Glutamatergic neuron (in vitro differentiated cells): ENCODE results near the gene HLA-B. TPM values are rescaled to one million over a fixed set of nuclear protein-coding genes. Genes with fewer than 3 reads are reported as not detected.

ENCODE experiments used
- DNase-seq: peaks from one replicate; pipeline ENCODE4 v3.0.0; 2022
- H3K27ac Mint-ChIP-seq: one replicate; pipeline ENCODE4 v1.8.0; 2020; ENCODE audit warnings: mild to moderate bottlenecking, mixed read lengths, inconsistent platforms; ENCODE audit not compliant: unreplicated experiment
- H3K27me3 Mint-ChIP-seq: one replicate; pipeline ENCODE4 v1.8.0; 2020; ENCODE audit warnings: mild to moderate bottlenecking, moderate library complexity, mixed read lengths, inconsistent platforms; ENCODE audit not compliant: unreplicated experiment
- H3K36me3 Mint-ChIP-seq: one replicate; pipeline ENCODE4 v1.8.0; 2020; ENCODE audit warnings: mild to moderate bottlenecking, mixed read lengths, inconsistent platforms; ENCODE audit not compliant: unreplicated experiment
- H3K4me1 Mint-ChIP-seq: one replicate; pipeline ENCODE4 v1.8.0; 2020; ENCODE audit warnings: mild to moderate bottlenecking, low read depth, mixed read lengths, inconsistent platforms; ENCODE audit not compliant: unreplicated experiment
- H3K4me3 Mint-ChIP-seq: one replicate; pipeline ENCODE4 v1.8.0; 2020; ENCODE audit warnings: mild to moderate bottlenecking, mixed read lengths, inconsistent platforms; ENCODE audit not compliant: unreplicated experiment
- H3K9me3 Mint-ChIP-seq: one replicate; pipeline ENCODE4 v1.8.0; 2020; ENCODE audit warnings: mild to moderate bottlenecking, moderate library complexity, mixed read lengths, inconsistent platforms; ENCODE audit not compliant: unreplicated experiment
- total RNA-seq: library from RNA; stranded (reverse); fragmentation: NEBNext Ultra II Directional; extraction: Animal tissue kit (Norgen Biotek cat#: 25700); gene quantifications from one replicate; pipeline ENCODE4 v1.2.1, GENCODE V29; 2021; ENCODE audit not compliant: unreplicated experiment
- TF ChIP-seq, protein P1 (sequence below): fragments of 200-600 bp; sonication (generic); IDR thresholded peaks from one replicate; pipeline ENCODE4 v1.5.0; 2021; ENCODE audit not compliant: partially characterized antibody, unreplicated experiment

The HLA-B gene
- total RNA-seq, 1 donor from 2014 or later = 11.4 TPM

DNA sequence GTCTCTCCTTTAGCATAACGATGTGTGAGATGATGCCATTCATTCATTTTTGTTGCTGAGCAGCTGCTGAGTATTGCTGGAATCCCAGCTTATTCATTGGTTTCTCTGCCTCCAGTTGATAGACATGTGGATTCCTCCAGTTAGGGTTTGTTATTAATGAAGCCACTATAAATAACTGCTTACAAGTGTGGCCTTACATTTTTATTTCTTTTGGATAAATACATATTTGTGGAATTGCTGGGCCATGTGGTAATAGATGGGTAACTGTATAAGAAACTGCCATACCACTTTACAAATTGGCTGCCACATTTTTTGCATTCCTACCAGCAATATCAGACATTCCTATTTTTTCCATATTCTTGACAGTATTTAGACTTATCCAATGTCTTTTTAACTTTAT is 2.6 kb upstream of the HLA-B start:
- Mint-ChIP-seq H3K4me1 (no peaks in the 10 kb centered on the region), H3K9me3 (peaks cover 2% of the 10 kb centered on the region), H3K27ac (no peak overlapping the region), H3K27me3 (peaks cover 13% of the 10 kb centered on the region), H3K36me3 (peaks cover 10% of the 10 kb centered on the region), H3K4me3 (no peak overlapping the region)
- no peak for DNase-seq
- TF ChIP-seq, protein P1, sequence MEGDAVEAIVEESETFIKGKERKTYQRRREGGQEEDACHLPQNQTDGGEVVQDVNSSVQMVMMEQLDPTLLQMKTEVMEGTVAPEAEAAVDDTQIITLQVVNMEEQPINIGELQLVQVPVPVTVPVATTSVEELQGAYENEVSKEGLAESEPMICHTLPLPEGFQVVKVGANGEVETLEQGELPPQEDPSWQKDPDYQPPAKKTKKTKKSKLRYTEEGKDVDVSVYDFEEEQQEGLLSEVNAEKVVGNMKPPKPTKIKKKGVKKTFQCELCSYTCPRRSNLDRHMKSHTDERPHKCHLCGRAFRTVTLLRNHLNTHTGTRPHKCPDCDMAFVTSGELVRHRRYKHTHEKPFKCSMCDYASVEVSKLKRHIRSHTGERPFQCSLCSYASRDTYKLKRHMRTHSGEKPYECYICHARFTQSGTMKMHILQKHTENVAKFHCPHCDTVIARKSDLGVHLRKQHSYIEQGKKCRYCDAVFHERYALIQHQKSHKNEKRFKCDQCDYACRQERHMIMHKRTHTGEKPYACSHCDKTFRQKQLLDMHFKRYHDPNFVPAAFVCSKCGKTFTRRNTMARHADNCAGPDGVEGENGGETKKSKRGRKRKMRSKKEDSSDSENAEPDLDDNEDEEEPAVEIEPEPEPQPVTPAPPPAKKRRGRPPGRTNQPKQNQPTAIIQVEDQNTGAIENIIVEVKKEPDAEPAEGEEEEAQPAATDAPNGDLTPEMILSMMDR = no peak

DNA sequence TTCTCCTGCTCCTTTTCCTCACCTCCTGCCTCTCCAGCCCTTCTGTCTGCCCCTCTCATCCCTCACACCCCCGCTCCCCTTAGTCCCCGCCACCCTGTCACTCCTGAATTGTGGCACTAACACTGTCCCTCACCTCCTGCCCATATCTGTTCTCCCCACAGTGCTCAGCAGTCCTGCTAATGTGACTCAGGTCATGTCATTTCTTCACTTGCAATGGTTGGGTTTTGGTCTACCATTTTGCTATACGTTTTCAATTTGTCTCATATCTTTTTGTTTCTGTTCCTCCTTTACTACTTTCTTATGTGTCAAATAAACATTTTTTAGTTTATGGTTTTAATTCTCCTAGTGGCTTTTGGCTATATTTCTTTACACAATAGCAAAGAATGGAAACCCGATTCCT is 1.3 kb upstream of the HLA-B start:
- Mint-ChIP-seq H3K9me3 (peaks cover 2% of the 10 kb centered on the region), H3K4me3 (no peak overlapping the region)

DNA sequence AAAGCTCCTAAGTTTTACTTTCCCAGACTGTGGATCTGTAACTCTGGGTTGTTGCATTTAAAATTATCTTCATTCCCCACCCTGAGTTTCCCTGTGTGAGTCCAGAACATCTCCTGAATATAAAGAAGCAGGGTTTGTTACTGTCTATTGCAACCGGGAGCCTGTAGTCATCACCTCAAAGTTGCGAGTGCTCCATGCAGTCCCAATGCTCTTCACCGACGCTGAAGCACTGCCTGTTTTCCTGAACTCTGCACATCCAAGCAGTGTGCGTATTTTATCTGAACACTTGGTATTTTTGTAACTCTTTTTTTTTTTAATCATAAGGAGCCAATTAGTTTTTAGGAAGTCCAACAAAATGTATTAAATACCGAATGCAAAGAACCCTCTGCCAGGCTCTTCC is 907 bp upstream of the HLA-B start:
- no peak overlapping the region for H3K27ac Mint-ChIP-seq

More for the DNA sequence above, 1.3 kb upstream of the HLA-B start:
- Mint-ChIP-seq H3K27me3 (peaks cover 12% of the 10 kb centered on the region), H3K36me3 (peaks cover 10% of the 10 kb centered on the region), H3K4me1 (no peaks in the 10 kb centered on the region), H3K27ac (no peak overlapping the region)
- TF ChIP-seq, protein P1 = no peak
- DNase-seq = no peak

DNA sequence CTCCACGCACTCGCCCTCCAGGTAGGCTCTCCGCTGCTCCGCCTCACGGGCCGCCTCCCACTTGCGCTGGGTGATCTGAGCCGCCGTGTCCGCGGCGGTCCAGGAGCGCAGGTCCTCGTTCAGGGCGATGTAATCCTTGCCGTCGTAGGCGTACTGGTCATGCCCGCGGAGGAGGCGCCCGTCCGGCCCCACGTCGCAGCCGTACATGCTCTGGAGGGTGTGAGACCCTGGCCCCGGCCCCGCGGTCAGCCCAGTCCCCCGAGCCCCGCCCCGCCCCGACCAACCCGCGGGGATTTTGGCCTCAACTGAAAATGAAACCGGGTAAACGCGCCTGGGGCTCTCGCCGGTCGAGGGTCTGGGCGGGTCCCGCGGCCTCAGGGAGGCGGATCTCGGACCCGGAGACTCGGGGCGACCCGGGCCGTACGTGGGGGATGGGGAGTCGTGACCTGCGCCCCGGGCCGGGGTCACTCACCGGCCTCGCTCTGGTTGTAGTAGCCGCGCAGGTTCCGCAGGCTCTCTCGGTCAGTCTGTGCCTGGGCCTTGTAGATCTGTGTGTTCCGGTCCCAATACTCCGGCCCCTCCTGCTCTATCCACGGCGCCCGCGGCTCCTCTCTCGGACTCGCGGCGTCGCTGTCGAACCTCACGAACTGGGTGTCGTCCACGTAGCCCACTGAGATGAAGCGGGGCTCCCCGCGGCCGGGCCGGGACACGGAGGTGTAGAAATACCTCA is 598 bp downstream of the HLA-B start:
- peaks cover 2% of the 10 kb centered on the region for H3K9me3 Mint-ChIP-seq
- peak overlapping the region; percentile 85 for H3K4me3 Mint-ChIP-seq
- H3K27ac Mint-ChIP-seq = no peak overlapping the region
- DNase-seq = peak; percentile 30
- H3K4me1 Mint-ChIP-seq = no peaks in the 10 kb centered on the region
- peaks cover 12% of the 10 kb centered on the region for H3K27me3 Mint-ChIP-seq
- H3K36me3 Mint-ChIP-seq = peaks cover 10% of the 10 kb centered on the region
- TF ChIP-seq, protein P1 = no peak

More for the DNA sequence above, 907 bp upstream of the HLA-B start:
- H3K36me3 Mint-ChIP-seq = peaks cover 10% of the 10 kb centered on the region
- H3K4me1 Mint-ChIP-seq = no peaks in the 10 kb centered on the region
- H3K9me3 Mint-ChIP-seq = peaks cover 2% of the 10 kb centered on the region
- TF ChIP-seq, protein P1 = no peak
- DNase-seq = no peak
- no peak overlapping the region for H3K4me3 Mint-ChIP-seq
- peaks cover 12% of the 10 kb centered on the region for H3K27me3 Mint-ChIP-seq

DNA sequence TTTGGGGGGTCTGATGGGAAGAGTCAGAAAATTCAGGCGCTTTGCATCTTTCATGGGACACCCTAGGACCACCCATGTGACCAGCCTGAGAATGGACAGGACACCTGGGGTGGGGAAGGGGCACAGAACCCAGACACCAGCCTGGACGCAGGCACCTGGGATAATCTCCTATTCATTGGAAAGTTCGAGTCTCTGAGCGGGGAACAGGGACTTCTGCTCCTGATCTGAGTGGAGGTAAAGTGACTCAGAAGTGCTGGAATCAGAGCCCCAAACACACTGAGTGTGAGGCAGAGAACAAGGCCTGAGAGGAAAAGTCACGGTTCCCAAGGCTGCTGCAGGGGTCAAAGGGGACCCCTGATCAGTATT is 1.4 kb downstream of the HLA-B start:
- Mint-ChIP-seq H3K4me1 (no peaks in the 10 kb centered on the region), H3K9me3 (no peaks in the 10 kb centered on the region), H3K27me3 (peaks cover 12% of the 10 kb centered on the region), H3K36me3 (peaks cover 1% of the 10 kb centered on the region), H3K4me3 (no peak overlapping the region), H3K27ac (no peak overlapping the region)
- TF ChIP-seq, protein P1 = no peak
- DNase-seq = no peak
